ENCODE data around the gene IPO13.

The IPO13 gene

DNA sequence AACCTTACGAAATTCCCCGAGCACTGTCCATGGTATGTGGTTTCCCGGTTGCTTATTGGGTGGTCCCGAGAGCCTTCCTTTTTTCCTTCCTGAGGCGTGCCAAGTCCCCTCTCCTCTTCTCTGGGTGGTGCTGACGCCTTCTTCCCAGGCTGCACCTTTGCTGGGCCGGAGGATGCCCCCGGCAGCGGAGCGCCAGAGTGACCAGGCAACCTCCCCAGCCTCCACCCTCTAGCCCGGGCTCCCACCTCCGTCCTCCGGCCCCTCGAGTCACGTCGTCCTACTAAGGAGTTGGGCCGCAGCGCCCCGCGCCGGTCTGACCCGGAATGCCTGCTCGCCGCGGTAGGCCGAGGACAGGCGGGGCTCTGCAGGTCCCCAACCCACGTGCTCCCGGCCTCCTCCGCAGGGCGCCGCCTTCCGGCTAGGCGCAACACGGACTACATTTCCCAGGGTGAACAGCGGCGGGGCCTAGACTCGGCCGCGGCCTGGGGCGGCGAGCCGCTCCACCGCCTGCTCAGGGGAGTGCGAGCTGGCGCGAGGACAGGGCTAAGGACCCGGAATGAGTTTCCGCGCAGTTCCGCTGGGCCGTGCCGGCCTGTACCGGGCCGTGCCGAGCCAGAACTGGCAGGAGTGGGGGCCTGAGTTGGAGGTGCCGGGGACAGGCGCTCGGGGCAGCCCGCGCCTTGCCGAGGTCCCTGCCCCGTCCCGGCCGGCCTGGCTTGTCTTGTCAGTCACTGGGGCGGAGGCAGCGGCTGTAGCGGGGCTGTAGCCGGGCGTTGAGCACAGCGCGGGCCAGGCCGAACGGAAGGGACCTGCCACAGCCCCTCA lies at the start of gene IPO13:
Gene IPO13, plus strand, starts transcription at position 715 of the 825 bp plus-strand sequence. CDS start 651 bp downstream, outside the sequence.
- H3K27ac ChIP-seq, result peak within 1 kb of the TSS; percentile 90
- TF ChIP-seq ZFX (IDR thresholded peaks at IDR 0.05), result peak; percentile 63
- TF ChIP-seq CTCF (conservative IDR thresholded peaks at IDR 0.05), result peak; percentile 93

GRCh38 chr1:43898981-43899380 lies 47.8 kb upstream of the IPO13 start:
- H3K27ac ChIP-seq, result no peak overlapping the region
- TF ChIP-seq ZFX (IDR thresholded peaks at IDR 0.05) (no peak), CTCF (conservative IDR thresholded peaks at IDR 0.05) (no peak)

DNA sequence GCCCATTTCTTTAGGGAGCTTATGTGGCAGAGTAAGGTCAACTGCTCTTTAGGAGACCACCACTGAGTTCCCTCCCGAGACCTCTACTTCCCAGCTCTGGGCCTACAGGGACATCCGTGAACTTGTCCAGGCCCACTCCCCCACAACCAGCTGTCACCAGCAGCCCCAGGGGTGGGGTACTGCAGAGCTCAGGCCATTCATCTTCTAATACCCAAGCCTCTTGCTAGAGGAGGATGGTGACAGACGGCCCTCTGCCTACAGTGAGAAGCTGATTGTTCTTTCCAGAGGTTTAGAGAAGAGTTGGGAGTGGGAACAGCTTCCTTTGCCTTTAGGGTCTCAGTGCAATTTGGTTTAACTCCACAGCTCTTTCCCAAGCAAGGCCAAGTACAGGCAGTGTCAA lies 46.4 kb upstream of the IPO13 start:
- no peak for TF ChIP-seq CTCF (conservative IDR thresholded peaks at IDR 0.05)
- no peak for TF ChIP-seq ZFX (IDR thresholded peaks at IDR 0.05)
- no peak overlapping the region for H3K27ac ChIP-seq

- TF ChIP-seq CTCF (conservative IDR thresholded peaks at IDR 0.05), result no peak
- no peak for TF ChIP-seq ZFX (IDR thresholded peaks at IDR 0.05)
These were observed 45.4 kb upstream of the IPO13 start for GRCh38 chr1:43901196-43901961.

GRCh38 chr1:43902058-43902831 lies 44.5 kb upstream of the IPO13 start:
- H3K27ac ChIP-seq, result no peak overlapping the region
- TF ChIP-seq CTCF (conservative IDR thresholded peaks at IDR 0.05) (no peak), ZFX (IDR thresholded peaks at IDR 0.05) (no peak)

More at GRCh38 chr1:43901196-43901961, 45.4 kb upstream of the IPO13 start:
- H3K27ac ChIP-seq, result no peak overlapping the region

DNA sequence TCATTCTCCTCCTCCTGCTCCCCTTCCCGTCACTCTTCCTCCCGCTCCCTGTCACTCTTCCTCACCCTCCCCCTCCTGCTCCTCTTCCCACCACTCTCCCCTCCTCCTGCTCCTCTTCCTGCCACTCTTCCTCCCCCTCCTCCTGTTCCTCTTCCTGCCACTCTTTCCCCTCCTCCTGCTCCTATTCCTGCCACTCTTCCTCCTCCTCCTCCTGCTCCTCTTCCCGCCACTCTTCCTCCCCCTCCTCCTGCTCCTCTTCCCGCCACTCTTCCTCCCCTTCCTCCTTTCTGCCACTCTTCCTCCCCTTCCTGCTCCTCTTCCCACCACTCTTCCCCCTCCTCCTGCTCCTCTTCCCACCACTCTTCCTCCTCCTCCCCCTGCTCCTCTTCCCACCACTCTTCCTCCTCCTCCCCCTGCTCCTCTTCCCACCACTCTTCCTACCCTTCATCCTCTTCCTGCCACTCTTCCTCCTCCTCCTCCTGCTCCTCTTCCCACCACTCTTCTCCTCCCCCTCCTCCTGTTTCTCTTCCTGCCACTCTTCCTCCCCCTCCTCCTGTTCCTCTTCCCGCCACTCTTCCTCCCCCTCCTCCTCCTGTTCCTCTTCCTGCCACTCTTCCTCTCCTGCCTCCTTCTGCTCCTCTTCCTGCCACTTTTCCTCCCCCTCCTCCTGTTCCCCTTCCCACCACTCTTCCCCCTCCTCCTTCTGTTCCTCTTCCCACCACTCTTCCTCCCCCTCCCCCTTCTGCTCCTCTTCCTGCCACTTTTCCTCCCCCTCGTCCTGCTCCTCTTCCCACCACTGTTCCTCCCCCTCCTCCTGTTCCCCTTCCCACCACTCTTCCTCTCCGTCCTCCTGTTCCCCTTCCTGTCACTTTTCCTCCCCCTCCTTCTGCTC lies 41.8 kb upstream of the IPO13 start:
- no peak overlapping the region for H3K27ac ChIP-seq
- TF ChIP-seq CTCF (conservative IDR thresholded peaks at IDR 0.05), result no peak
- TF ChIP-seq ZFX (IDR thresholded peaks at IDR 0.05), result no peak

All from C4-2B (cell line).